ENCODE data around the gene SRSF2. TPM values are rescaled to one million over a fixed set of nuclear protein-coding genes. Genes with fewer than 3 reads are reported as not detected.
"Not testable (repeated sequence)": the region's sequence is repeated elsewhere in the genome, so short reads cannot be mapped to it uniquely, and the experiment has no call there.

The SRSF2 gene
- total RNA-seq, 1 donor = 109 TPM

- H3K4me3 ChIP-seq (ENCODE audit: low read depth, low read length) = no peak overlapping the region
- DNase-seq (ENCODE audit: low read depth) = no peak
- no peak for TF ChIP-seq CTCF (IDR thresholded peaks at IDR 0.05; ENCODE audit: insufficient read depth, low read length)
Measured at GRCh38 chr17:76713765-76714164, 23.4 kb downstream of the SRSF2 start.

GRCh38 chr17:76712321-76712720 is 24.8 kb downstream of the SRSF2 start:
- not testable (repeated sequence) for DNase-seq (ENCODE audit: low read depth); H3K4me3 ChIP-seq (ENCODE audit: low read depth, low read length)

- H3K4me3 ChIP-seq (ENCODE audit: low read depth, low read length) = peak within 1 kb of the TSS; percentile 91
- peak; percentile 61 for DNase-seq (ENCODE audit: low read depth)
- TF ChIP-seq CTCF (IDR thresholded peaks at IDR 0.05; ENCODE audit: insufficient read depth, low read length) = no peak
Measured at GRCh38 chr17:76710863-76711611, 26.1 kb downstream of the SRSF2 start, which contains the start of gene MXRA7. Gene MXRA7 (minus strand): TSS chr17:76710965. CDS start chr17:76710946, 19 bp downstream.

- DNase-seq (ENCODE audit: low read depth) = peak; percentile 60
- H3K4me3 ChIP-seq (ENCODE audit: low read depth, low read length) = peak overlapping the region; percentile 91
Measured at GRCh38 chr17:76709951-76710862, 26.9 kb downstream of the SRSF2 start.

- peak overlapping the region; percentile 91 for H3K4me3 ChIP-seq (ENCODE audit: low read depth, low read length)
- DNase-seq (ENCODE audit: low read depth) = peak; percentile 98
- TF ChIP-seq CTCF (IDR thresholded peaks at IDR 0.05; ENCODE audit: insufficient read depth, low read length) = no peak
Measured at GRCh38 chr17:76709077-76709950, 27.8 kb downstream of the SRSF2 start.

GRCh38 chr17:76707985-76708807 is 28.9 kb downstream of the SRSF2 start:
- peak; percentile 66 for TF ChIP-seq CTCF (IDR thresholded peaks at IDR 0.05; ENCODE audit: insufficient read depth, low read length)
- peak; percentile 62 for DNase-seq (ENCODE audit: low read depth)
- peak overlapping the region; percentile 91 for H3K4me3 ChIP-seq (ENCODE audit: low read depth, low read length)

GRCh38 chr17:76706817-76707216 is 30.3 kb downstream of the SRSF2 start:
- TF ChIP-seq CTCF (IDR thresholded peaks at IDR 0.05; ENCODE audit: insufficient read depth, low read length) = no peak

More at GRCh38 chr17:76706817-76707216, 30.3 kb downstream of the SRSF2 start:
- no peak overlapping the region for H3K4me3 ChIP-seq (ENCODE audit: low read depth, low read length)
- DNase-seq (ENCODE audit: low read depth) = no peak

All from fibroblast of the aortic adventitia (primary cell).